Activated B cell treated with CpG ODN at 0.5 μM for 24 hours (primary cell): Measurements from ENCODE around the gene GRAP. TPM values are rescaled to one million over a fixed set of nuclear protein-coding genes. Genes with fewer than 3 reads are reported as not detected.
"Not testable (repeated sequence)": the region's sequence is repeated elsewhere in the genome, so short reads cannot be mapped to it uniquely, and the experiment has no call there.

ENCODE experiments used
- ATAC-seq: fragments of 200-7000 bp; cut with Tn5 transposase; one replicate; pipeline ENCODE4 v1.10.0; 2021; ENCODE audit warnings: low read depth, mild to moderate bottlenecking, moderate library complexity
- CTCF ChIA-PET: fragments of 350-600 bp; sonication (Branson Sonifier 250); formaldehyde crosslinking; loops from one replicate; lab custom pipeline; 2021; ENCODE audit warnings: antibody characterized with exemption; lab: Charles Lee
- POLR2A ChIA-PET: fragments of 350-600 bp; sonication (Branson Sonifier 250); formaldehyde crosslinking; loops from one replicate; lab custom pipeline; 2021; ENCODE audit warnings: antibody characterized with exemption; lab: Charles Lee
- DNase-seq: peaks from one replicate; pipeline ENCODE4 v3.0.0; 2022
- H3K27ac Mint-ChIP-seq: one replicate; pipeline ENCODE4 v1.8.0; 2020; ENCODE audit warnings: mixed read lengths
- H3K27me3 Mint-ChIP-seq: one replicate; pipeline ENCODE4 v1.8.0; 2021; ENCODE audit warnings: mixed read lengths
- H3K36me3 Mint-ChIP-seq: one replicate; pipeline ENCODE4 v1.8.0; 2021; ENCODE audit warnings: low read depth, mixed read lengths
- H3K4me1 Mint-ChIP-seq: one replicate; pipeline ENCODE4 v1.8.0; 2021; ENCODE audit warnings: mixed read lengths
- H3K4me3 Mint-ChIP-seq: one replicate; pipeline ENCODE4 v1.8.0; 2020; ENCODE audit warnings: mild to moderate bottlenecking, mixed read lengths
- H3K9me3 Mint-ChIP-seq: one replicate; pipeline ENCODE4 v1.8.0; 2020; ENCODE audit warnings: mixed read lengths
- intact Hi-C: fragments of 100-400 bp; cut with micrococcal nuclease; formaldehyde crosslinking; loops from one replicate; pipeline ENCODE4 v1.15.1; 2024
- total RNA-seq: library from RNA; stranded (reverse); gene quantifications from 2 replicates; pipeline ENCODE4 v1.2.3, GENCODE V29; 2022

GRAP gene
- 31.5 and 39.2 TPM in 2 replicates for total RNA-seq

GRCh38 chr17:19046782-19047375 lies at the start of gene GRAP:
Gene GRAP (minus strand): TSS chr17:19046957. CDS start chr17:19046926, 31 bp downstream.
- intact Hi-C loops, H3K4me3 Mint-ChIP-seq, DNase-seq, H3K27ac Mint-ChIP-seq, H3K4me1 Mint-ChIP-seq, CTCF ChIA-PET, H3K27me3 Mint-ChIP-seq, H3K36me3 Mint-ChIP-seq, H3K9me3 Mint-ChIP-seq, POLR2A ChIA-PET: not testable (repeated sequence)
- ATAC-seq, result peak; percentile 23

GRCh38 chr17:19093684-19094438 lies 47.1 kb upstream of the GRAP start:
- intact Hi-C loops, result not testable (repeated sequence)

GRCh38 chr17:19092737-19093683 lies 46.3 kb upstream of the GRAP start:
- ATAC-seq, CTCF ChIA-PET, H3K27ac Mint-ChIP-seq, POLR2A ChIA-PET, H3K27me3 Mint-ChIP-seq, H3K4me3 Mint-ChIP-seq, H3K4me1 Mint-ChIP-seq, H3K36me3 Mint-ChIP-seq, H3K9me3 Mint-ChIP-seq, DNase-seq, intact Hi-C loops: not testable (repeated sequence)

More at GRCh38 chr17:19093684-19094438, 47.1 kb upstream of the GRAP start:
- H3K4me3 Mint-ChIP-seq, H3K27ac Mint-ChIP-seq, POLR2A ChIA-PET, H3K27me3 Mint-ChIP-seq, ATAC-seq, H3K4me1 Mint-ChIP-seq, DNase-seq, H3K9me3 Mint-ChIP-seq, H3K36me3 Mint-ChIP-seq, CTCF ChIA-PET: not testable (repeated sequence)

- intact Hi-C loops, H3K27me3 Mint-ChIP-seq, H3K9me3 Mint-ChIP-seq, CTCF ChIA-PET, H3K27ac Mint-ChIP-seq, POLR2A ChIA-PET, DNase-seq, H3K4me3 Mint-ChIP-seq, H3K4me1 Mint-ChIP-seq, H3K36me3 Mint-ChIP-seq: not testable (repeated sequence)
- peak; percentile 55 for ATAC-seq
Measured at GRCh38 chr17:19090058-19090772, 43.5 kb upstream of the GRAP start.

GRCh38 chr17:19088804-19089685 lies 42.3 kb upstream of the GRAP start:
- CTCF ChIA-PET, POLR2A ChIA-PET, H3K4me1 Mint-ChIP-seq, H3K36me3 Mint-ChIP-seq, H3K9me3 Mint-ChIP-seq, intact Hi-C loops, H3K4me3 Mint-ChIP-seq, H3K27ac Mint-ChIP-seq, H3K27me3 Mint-ChIP-seq: not testable (repeated sequence)
- DNase-seq, result peak; percentile 16
- ATAC-seq, result peak; percentile 28

- H3K27me3 Mint-ChIP-seq, DNase-seq, CTCF ChIA-PET, H3K4me3 Mint-ChIP-seq, H3K36me3 Mint-ChIP-seq, ATAC-seq, H3K27ac Mint-ChIP-seq, POLR2A ChIA-PET, H3K9me3 Mint-ChIP-seq, intact Hi-C loops, H3K4me1 Mint-ChIP-seq: not testable (repeated sequence)
Measured at GRCh38 chr17:19077386-19077785, 30.6 kb upstream of the GRAP start.

- DNase-seq, result peak; percentile 16
- intact Hi-C loops, POLR2A ChIA-PET, H3K9me3 Mint-ChIP-seq, H3K27me3 Mint-ChIP-seq, H3K36me3 Mint-ChIP-seq, H3K4me1 Mint-ChIP-seq, H3K4me3 Mint-ChIP-seq, CTCF ChIA-PET, H3K27ac Mint-ChIP-seq: not testable (repeated sequence)
- peak; percentile 99 for ATAC-seq
Measured at GRCh38 chr17:19076398-19077192, 29.8 kb upstream of the GRAP start.

GRCh38 chr17:19070318-19071168 lies 23.8 kb upstream of the GRAP start:
- DNase-seq, H3K4me3 Mint-ChIP-seq, H3K9me3 Mint-ChIP-seq, H3K4me1 Mint-ChIP-seq, POLR2A ChIA-PET, H3K36me3 Mint-ChIP-seq, H3K27ac Mint-ChIP-seq, intact Hi-C loops, H3K27me3 Mint-ChIP-seq, CTCF ChIA-PET: not testable (repeated sequence)
- peak; percentile 100 for ATAC-seq

GRCh38 chr17:19064378-19064777 lies 17.6 kb upstream of the GRAP start:
- H3K4me1 Mint-ChIP-seq, DNase-seq, H3K36me3 Mint-ChIP-seq, ATAC-seq, H3K27me3 Mint-ChIP-seq, intact Hi-C loops, H3K9me3 Mint-ChIP-seq, CTCF ChIA-PET: not testable (repeated sequence)
- Mint-ChIP-seq H3K27ac (peak overlapping the region; percentile 61), H3K4me3 (peak overlapping the region; percentile 60)
- POLR2A ChIA-PET, result interaction anchor here (0.5 to 0.6 kb wide), 8 partner anchors 40 to 701 kb away, joined by 3 to 9 read pairs (median 4); partner anchors contain the start of genes FAM83G, MAPK7 and SHMT1
